ENCODE measurements around the gene EXOSC5. TPM values are rescaled to one million over a fixed set of nuclear protein-coding genes. Genes with fewer than 3 reads are reported as not detected.

Gene EXOSC5
- total and polyA plus RNA-seq, 2 of the 13 experiments (the other 11 are each of a cell fraction or from before 2014, with no cell fraction given) = 24.1 to 26.5 TPM

DNA sequence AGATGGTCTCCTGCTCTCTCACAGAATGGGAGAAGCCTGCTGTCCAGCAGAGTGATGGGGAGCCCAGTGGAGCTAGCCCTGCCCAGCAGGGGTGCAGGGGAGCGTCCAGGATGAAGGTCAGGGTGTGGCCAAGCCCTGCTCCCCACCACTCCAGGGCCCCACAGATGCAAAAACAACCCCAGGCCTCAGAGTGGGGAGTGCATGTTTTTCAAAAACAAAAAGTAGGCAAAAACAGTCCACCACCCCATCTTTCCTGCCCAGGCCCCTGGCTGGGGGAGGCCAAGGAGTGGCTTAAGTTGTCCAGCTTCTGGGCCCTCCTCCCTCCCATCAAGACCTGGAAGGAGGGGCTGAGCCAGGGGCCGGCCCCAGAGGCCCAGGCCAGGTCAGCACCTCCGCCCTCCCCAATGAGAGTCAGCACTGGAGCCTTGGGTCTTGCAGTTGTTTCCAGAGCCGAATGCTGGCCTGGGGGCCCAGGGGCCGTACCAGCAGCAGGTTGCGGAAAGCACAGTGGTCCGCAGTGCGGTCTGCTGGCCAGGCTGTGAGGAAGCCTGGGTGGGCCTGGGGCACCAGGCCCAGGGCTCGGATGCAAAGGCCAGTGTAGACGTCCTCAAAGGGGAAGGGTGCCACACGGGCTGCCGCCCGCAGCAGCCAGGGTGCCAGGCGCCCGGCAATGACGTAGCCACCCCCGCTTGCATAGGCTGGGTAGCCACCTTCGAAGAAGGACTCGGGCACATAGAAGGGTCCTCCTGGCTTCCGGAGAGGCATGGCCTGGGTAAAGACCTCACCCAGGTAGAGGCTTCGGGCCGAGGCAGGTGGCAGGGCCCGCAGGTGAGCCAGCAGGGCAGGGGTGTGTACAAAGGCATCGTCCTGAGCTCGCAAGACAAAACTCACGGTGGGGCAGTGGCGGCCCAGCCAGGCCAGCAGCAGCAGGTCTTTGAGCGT is 28.3 kb upstream of the EXOSC5 start:
- no peak for DNase-seq (ENCODE audit: low spot score)
- ChIA-PET POLR2A (interaction anchor here (2.2 to 2.9 kb wide), 2 partner anchors 14 to 16 kb away, joined by 10 to 18 read pairs; partner anchors contain the start of gene DMAC2), CTCF (ENCODE audit: low intra/inter-chr PET ratio, low total read pairs) (no interaction called here)
- no peak for TF ChIP-seq FOXA3 (CRISPR knock-in tag; IDR thresholded peaks at IDR 0.05)
- TF ChIP-seq, protein P1, sequence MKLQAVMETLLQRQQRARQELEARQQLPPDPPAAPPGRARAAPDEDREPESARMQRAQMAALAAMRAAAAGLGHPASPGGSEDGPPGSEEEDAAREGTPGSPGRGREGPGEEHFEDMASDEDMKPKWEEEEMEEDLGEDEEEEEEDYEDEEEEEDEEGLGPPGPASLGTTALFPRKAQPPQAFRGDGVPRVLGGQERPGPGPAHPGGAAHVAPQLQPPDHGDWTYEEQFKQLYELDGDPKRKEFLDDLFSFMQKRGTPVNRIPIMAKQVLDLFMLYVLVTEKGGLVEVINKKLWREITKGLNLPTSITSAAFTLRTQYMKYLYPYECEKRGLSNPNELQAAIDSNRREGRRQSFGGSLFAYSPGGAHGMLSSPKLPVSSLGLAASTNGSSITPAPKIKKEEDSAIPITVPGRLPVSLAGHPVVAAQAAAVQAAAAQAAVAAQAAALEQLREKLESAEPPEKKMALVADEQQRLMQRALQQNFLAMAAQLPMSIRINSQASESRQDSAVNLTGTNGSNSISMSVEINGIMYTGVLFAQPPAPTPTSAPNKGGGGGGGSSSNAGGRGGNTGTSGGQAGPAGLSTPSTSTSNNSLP (IDR thresholded peaks at IDR 0.05; ENCODE audit: low read depth, low read length) = no peak
- peak; percentile 43 for TF ChIP-seq RBFOX2 (IDR thresholded peaks at IDR 0.05; ENCODE audit: low read depth, low read length)
- TF ChIP-seq RXRA (CRISPR knock-in tag; IDR thresholded peaks at IDR 0.05) = 0 out of 2 replicates have a peak, but pooled peaks have one; percentile 0
- TF ChIP-seq, protein P2, sequence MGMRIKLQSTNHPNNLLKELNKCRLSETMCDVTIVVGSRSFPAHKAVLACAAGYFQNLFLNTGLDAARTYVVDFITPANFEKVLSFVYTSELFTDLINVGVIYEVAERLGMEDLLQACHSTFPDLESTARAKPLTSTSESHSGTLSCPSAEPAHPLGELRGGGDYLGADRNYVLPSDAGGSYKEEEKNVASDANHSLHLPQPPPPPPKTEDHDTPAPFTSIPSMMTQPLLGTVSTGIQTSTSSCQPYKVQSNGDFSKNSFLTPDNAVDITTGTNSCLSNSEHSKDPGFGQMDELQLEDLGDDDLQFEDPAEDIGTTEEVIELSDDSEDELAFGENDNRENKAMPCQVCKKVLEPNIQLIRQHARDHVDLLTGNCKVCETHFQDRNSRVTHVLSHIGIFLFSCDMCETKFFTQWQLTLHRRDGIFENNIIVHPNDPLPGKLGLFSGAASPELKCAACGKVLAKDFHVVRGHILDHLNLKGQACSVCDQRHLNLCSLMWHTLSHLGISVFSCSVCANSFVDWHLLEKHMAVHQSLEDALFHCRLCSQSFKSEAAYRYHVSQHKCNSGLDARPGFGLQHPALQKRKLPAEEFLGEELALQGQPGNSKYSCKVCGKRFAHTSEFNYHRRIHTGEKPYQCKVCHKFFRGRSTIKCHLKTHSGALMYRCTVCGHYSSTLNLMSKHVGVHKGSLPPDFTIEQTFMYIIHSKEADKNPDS (CRISPR knock-in tag; IDR thresholded peaks at IDR 0.05) = no peak
- TF ChIP-seq MED13 (CRISPR knock-in tag; IDR thresholded peaks at IDR 0.05) = no peak
- TF ChIP-seq AGO2 (optimal IDR thresholded peaks at IDR 0.05; ENCODE audit: low read depth, low read length) = peak; percentile 43
- TF ChIP-seq, protein P3, sequence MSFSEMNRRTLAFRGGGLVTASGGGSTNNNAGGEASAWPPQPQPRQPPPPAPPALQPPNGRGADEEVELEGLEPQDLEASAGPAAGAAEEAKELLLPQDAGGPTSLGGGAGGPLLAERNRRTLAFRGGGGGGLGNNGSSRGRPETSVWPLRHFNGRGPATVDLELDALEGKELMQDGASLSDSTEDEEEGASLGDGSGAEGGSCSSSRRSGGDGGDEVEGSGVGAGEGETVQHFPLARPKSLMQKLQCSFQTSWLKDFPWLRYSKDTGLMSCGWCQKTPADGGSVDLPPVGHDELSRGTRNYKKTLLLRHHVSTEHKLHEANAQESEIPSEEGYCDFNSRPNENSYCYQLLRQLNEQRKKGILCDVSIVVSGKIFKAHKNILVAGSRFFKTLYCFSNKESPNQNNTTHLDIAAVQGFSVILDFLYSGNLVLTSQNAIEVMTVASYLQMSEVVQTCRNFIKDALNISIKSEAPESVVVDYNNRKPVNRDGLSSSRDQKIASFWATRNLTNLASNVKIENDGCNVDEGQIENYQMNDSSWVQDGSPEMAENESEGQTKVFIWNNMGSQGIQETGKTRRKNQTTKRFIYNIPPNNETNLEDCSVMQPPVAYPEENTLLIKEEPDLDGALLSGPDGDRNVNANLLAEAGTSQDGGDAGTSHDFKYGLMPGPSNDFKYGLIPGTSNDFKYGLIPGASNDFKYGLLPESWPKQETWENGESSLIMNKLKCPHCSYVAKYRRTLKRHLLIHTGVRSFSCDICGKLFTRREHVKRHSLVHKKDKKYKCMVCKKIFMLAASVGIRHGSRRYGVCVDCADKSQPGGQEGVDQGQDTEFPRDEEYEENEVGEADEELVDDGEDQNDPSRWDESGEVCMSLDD (CRISPR knock-in tag; IDR thresholded peaks at IDR 0.05; ENCODE audit: borderline replicate concordance) = peak; percentile 11; the same call in 1 of the 2 replicates
- 0 out of 2 replicates have a peak, but pooled peaks have one; percentile 2 for TF ChIP-seq ETV6 (CRISPR knock-in tag; conservative IDR thresholded peaks at IDR 0.05)
- TF ChIP-seq ZNF816 (CRISPR knock-in tag; IDR thresholded peaks at IDR 0.05; ENCODE audit: borderline replicate concordance) = no peak
- TF ChIP-seq RBAK (CRISPR knock-in tag; IDR thresholded peaks at IDR 0.05) = no peak
- TF ChIP-seq ZNF776 (CRISPR knock-in tag; IDR thresholded peaks at IDR 0.05) = no peak
- TF ChIP-seq ZNF232 (CRISPR knock-in tag; IDR thresholded peaks at IDR 0.05; ENCODE audit: borderline replicate concordance) = no peak
- 0 out of 2 replicates have a peak, but pooled peaks have one; percentile 5 for TF ChIP-seq SRY (CRISPR knock-in tag; IDR thresholded peaks at IDR 0.05)
- no peak for TF ChIP-seq MAFG (CRISPR knock-in tag; IDR thresholded peaks at IDR 0.05)
- TF ChIP-seq ZFY (CRISPR knock-in tag; IDR thresholded peaks at IDR 0.05) = peak; percentile 19; the same call in 1 of the 2 replicates
- intact Hi-C loops (cut with micrococcal nuclease; ENCODE audit: unreplicated experiment) (no loop called here), in situ Hi-C loops (cut with HindIII; ENCODE audit: extremely low pct_ligation_motif_present, low pct_unique_long_range_greater_than_20kb) (no loop called here)
- Histone ChIP-seq H3K36me3 (replicated peaks in 1 of 2; ENCODE audit: control insufficient read depth in 1 of 2, insufficient read depth in 2 of 2, low read length in 2 of 2) (peaks cover 13 to 14% of the 10 kb centered on the region in 2 experiments; a peak in 3 of 5 replicates), H3K9ac (ENCODE audit: insufficient read depth, low read depth, low read length) (no peak overlapping the region), H3K9me3 (ENCODE audit: low read length) (no peaks in the 10 kb centered on the region), H2AFZ (ENCODE audit: low read length) (no peak overlapping the region), H3K4me2 (ENCODE audit: low read depth, low read length) (peak overlapping the region; percentile 9; the same call in 1 of the 2 replicates), H4K20me1 (ENCODE audit: insufficient read depth, low read length) (no peaks in the 10 kb centered on the region), H3K4me3 (replicated peaks in 1 of 3; ENCODE audit: insufficient read depth in 1 of 3, low read depth in 2 of 3, low read length in 3 of 3) (no peak overlapping the region; a peak in 1 of 6 replicates), H3K79me2 (ENCODE audit: insufficient read depth, low read length) (no peaks in the 10 kb centered on the region), H3K27me3 (ENCODE audit: control insufficient read depth in 1 of 2, insufficient read depth in 2 of 2, low read length in 2 of 2) (no peaks in the 10 kb centered on the region), H3K4me1 (ENCODE audit: insufficient read depth, low read length) (peaks cover 43% of the 10 kb centered on the region), H3K27ac (ENCODE audit: extremely low read length, insufficient read depth, low read length) (no peak overlapping the region)
- FAIRE-seq = no peak
- BruUV-seq (replicated peaks) = no TSS peak
- no peak for ATAC-seq
- WGBS (ENCODE audit: low lambda C conversion rate) = 97% methylated on average over 13 of the region's 28 CpGs
